ENCODE data around the gene OR4D1.

The OR4D1 gene

DNA sequence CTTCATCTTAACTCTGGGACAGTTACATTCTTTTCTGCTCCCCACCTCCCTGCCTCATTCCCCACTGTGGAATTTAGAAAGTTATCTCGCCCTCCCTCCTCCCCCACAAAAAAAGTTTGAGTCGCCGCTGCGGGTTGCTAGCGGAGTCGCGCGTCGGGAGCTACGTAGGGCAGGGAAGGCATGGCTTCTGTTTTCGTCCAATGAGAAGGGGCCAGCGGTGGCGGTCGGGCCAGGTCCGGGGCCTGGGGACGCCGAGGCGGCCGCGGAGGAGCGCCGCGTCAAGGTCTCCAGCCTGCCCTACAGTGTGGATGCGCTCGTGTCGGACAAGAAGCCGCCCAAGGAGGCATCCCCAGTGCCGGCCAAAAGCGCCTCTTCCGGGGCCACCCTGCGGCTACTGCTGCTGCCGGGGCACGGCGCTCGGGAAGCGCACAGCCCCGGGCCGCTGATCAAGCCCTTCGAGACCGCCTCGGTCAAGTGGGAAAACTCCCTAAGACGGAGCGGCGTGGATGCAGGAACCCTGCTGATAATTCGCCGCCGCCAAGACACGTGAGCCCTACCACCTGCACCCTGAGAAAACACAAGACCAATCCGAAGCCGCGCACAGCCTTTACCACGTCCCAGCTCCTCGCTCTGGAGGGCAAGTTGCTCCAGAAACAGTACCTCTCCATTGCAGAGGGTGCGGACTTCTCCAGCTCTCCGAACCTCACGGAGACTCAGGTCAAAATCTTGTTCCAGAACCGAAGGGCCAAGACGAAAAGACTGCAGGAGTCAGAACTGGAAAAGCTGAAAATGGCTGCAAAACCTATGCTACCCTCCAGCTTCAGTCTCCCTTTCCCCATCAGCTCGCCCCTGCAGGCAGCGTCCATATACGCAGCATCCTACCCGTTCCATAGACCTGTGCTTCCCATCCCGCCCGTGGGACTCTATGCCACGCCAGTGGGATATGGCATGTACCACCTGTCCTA lies 8.9 kb downstream of the OR4D1 start:
- no peak for DNase-seq

DNA sequence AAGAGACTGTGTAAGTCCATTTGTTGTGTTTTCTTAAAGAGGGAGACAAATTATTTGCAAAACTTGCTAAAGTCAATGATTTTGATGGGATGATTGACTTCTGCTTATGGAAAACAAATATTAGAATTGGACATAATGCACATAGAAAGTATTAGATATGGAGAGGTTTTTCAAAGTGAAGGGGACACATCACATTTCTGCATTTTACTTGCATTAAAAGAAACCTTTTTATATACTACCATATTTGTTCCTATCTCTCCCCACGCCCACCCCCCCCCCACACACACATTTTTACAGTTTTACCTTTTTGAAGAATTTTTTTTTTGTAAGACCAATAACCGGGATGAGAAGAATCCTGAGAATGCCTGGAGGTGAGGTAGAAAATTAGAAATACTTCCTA lies 10.0 kb downstream of the OR4D1 start:
- DNase-seq, result no peak

DNA sequence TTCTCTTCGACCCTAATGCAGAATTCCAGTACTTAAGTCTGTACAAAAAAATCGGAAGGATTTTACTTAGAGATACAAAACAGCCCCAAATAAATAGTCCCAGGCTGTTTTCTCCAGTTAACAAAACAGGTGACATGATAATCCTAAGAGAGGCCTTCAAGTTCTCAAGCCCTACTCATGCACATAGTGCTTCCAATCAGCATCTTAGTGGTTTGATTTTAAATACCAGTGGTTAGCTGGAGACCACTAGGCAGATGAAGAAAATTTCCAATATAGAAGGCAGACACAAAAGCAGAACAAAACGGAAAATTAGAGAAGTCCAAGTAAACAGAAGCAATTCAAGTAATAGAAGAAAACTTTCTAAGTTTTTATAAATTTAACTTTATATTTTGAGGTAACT lies 13.4 kb downstream of the OR4D1 start:
- no peak for DNase-seq

DNA sequence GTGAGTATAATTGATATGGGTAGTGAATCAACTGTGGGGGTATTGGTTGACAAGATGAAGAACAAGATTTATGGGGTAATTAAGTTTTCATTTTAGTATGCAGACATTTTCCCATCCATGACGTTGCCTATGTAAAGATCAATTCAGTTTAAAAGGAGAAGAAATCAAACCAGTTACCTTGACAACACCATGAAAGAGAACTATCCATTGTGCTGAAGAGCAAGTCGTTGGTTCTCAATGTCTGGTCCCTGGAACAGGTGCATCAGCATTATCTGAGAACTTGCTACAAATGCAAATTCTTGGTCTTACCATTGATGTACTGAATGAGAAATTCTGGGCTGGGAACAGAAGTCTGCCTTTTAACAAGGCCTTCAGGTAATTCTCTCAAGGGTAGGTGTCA lies 17.8 kb downstream of the OR4D1 start:
- DNase-seq, result no peak

DNA sequence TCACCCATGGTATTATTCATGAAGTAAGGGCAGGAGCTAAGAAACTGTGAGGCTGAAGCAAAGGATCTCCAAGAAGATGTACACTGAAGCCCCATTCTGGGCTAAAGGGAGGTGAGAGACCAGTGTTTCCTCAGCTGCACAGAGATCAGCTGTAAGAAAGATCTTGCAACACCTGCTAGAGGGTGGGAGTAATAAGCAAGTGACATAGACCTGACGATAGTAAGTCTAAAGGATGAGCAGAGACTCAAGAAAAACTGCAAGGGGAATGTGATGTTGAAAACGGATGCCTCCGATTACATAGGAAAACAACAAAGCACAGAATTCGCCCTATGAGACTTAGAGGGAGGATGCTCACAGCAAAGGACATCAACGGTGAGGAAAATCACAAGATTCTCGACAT lies 18.5 kb downstream of the OR4D1 start, which contains the start of gene OR4D2:
Gene OR4D2, plus strand, starts transcription at position 301 of the 400 bp plus-strand sequence. CDS start 2,674 bp downstream, outside the sequence.
- DNase-seq, result no peak

DNA sequence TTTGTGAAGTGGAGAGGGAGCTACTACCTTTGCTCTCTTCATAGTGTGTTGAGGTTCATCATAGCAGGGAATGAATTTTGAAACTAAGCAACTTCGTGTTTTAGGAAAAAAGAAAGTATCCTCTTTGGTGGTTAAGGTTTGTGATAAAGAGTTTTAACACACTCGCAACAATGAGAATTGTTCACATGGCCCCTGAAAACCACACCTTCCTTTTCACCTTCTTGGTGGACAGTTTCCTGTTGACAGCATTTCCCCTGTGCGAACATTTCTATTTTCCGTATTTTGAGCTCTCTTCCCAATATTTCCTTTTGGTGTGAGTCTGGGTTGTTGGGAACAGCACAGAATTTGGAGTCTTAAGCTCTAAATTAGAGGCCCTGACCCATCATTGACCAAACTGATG lies 22.4 kb downstream of the OR4D1 start:
- no peak for DNase-seq

DNA sequence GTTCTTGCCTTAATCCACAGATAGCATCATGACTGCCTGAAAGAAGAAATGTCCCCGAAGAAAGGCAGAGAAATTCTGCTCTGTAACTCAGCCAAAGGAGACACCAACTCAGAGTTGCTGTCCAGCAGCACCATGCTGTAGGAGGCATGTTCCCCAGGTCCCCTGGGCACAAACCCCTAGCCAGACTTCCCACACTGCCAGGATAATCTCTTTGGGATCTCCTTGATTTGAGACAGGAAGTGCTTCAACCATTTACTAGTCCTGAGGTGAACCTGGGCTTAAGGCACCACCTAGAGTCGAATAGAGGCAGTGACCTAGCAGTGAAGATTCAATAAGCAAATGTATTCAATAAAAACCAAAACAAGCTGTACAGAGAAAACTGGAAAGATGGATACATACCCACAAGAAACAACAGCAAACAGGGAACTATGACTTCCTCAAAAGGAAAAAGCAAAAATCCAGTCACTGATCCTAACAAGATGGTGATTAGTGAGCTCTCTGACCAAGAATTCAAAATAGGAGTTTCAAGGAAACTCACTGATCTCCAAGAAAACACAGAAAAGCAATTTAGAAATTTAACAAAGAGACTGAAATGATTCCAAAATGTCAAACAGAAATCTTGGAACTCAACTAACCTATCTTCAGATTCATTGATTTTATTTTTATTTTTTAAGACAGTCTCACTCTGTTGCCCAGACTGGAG lies 24.3 kb downstream of the OR4D1 start:
- DNase-seq, result peak; percentile 28

DNA sequence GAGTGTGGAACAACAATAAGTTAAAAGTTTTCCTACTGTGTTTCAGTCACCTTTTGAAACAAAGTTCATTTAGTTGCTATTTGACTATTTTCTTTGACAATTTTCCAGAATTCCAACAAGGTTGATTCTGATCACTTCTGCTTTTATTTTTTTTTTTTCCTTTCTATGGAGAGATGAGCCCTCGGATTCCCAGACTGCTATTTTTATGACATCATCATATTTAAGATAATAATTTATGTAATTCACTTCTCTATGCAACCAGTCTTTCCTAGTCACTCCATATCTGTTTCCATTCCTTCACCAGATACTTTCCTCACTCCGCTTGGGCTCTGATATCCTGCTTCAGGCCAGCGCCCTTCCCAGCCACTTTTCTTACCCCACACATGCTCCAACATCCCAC lies 26.7 kb downstream of the OR4D1 start:
- DNase-seq, result no peak

DNA sequence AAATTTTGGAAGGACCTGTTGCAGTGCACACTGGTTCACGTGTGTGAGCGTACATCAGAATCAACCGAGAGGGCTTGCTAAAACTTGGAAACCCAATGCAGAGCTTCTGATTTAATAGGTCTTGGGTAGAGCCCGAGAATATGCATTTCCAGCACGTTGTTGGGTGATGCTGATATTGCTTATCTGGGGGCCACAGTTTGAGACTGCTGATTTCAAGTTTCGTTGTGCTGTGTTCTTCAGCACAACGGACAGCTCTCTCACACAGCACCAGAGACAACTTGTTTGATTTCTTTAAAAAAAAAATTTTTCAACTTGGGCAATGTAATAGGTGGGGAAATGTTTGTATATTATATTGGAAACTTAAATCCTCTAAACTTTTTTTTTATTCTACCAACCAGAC lies 28.0 kb downstream of the OR4D1 start:
- DNase-seq, result no peak

DNA sequence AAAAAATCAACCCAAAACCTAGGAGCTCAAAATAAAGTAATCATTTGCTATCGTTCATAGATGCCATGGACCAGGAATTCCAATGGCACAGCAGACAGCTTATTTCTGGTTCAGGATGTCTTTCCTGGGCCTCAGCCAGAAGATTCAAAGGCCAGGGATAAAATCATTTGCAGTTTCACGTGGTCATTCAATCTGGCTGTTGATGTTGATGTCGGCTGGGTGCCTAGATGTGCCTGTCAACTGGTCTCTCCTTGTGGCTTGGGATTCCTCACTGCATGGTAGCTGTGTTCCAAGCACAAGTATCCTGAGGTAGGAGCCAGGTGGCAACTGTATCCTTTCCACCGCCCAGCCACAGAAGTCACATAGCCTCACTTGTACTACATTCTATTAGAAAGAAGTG lies 33.6 kb downstream of the OR4D1 start:
- DNase-seq, result no peak

DNA sequence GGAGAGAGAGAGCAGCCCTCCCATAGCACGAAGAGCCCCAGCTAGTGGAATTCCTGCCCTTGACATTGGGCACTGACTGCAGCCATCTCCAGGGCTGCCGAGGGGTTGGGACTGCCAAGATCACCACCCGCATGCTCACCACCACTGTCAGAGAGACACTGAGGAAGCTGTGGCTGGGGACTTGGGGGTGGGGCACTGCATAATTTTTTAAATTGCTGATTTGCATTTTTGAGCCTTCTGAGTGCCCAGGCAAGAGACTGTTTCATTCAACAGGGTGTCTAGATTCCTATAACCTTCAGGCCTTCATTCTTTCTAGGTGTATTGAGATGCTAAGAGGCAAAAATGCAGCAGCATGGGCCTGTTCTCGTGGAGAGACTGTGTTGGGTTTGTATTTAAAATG lies 35.3 kb downstream of the OR4D1 start:
- DNase-seq, result no peak

DNA sequence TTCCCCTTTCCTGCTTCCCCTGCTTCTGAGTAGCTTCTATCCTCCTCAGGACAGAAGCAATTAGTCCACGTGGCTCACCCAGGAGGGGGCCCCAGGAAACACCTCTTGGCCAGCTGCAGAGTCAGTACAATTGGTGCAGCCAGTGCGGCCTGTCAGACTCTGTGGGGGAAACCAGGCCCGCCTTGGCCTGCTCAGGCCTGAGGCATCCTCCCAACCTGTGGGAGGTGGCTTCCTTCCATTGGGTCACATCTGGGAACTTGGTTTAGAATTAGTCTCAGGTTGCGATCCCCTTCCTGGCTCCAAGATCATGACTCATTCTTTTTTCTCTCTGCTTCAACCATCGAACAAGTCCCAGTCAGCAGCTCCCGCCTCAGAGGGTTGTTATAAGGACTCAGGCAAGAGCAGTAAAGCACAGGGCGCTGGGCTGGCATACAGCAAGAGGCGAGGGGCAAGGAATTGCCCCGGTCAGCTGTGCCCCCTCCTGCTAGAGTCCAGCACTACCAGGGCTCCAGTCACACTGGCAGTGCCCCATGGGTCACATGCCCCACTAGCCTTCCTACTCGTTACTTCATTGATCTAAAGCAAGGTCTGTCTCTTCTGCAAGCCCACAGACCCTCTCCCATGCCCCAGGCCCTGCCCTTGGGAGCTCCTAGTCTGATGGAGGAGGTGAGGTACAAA lies 36.3 kb downstream of the OR4D1 start:
- no peak for DNase-seq

DNA sequence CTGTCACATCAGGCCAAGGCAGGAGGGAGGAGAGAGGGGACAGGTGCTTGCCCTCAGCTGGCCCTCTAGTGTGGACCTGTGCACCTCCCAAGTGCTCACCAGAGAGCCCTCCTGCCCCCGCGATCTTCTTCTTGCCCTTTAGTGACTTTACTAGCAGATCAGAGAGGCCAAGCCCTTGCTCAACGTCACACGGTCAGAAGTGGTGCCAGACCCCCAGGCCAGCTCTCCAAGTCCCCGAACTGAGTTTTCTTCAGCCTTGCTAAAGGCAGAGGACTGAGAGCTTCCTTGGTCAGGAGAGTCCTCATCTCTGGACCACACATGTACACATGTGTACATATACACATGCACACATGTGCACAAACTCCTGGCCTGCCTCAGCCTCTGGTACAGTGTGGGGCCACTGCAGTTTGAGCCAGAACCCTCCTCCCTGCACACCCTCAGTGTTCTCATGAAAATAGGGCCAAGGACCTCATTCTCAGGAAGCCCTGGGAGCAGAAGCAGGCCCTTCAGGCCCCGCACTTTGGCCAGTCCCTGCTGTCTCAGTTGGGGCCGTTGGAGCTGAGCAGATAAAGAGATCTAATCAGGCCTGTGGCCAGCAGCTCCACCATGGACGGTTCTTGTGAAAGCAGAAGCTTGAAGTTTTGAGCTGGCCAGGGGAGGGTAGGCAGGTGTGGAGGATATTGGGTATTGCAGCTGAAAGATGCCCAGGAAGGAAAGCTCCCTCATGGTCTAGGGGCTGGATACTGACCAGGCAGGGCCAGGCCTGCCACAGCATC lies 37.0 kb downstream of the OR4D1 start:
- no peak for DNase-seq

DNA sequence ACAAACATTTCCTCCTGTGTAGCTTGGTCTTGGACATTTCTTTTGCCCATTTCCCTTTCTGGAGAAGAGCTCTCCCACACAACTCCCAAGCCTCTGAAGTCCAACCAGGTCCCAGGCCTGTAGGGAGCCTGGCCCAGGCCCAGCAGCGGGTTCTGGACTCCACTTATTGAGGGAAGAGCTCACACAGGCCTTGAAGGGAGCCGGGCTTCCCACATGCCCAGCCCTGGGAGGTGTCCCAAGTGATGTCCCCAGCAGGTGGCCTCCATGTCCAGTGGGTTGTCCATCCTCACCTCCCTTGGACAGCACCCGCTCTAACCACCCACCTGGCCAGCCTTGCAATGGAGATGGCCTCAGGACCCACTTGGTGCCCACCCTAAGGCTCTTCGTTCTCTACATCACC lies 38.4 kb downstream of the OR4D1 start:
- no peak for DNase-seq

DNA sequence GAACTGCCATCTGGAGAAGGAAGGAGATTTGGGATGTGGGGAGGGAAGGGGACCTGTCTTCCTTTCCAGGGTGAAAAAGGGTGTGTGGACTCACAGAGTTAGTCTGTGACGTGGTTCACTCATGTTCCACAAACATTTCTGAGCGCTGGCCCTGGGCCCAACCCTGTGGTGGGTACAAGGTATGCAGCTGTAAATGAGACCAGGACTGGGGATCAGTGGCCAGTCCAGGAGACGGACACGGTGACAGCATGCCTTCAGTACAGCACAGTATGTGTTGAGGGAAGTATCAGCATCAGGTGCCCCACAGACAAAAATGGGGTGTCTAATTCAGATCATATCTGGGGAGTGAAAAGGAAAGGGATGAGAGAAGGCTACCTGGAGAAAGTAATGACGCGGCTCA lies 38.9 kb downstream of the OR4D1 start:
- no peak for DNase-seq

DNA sequence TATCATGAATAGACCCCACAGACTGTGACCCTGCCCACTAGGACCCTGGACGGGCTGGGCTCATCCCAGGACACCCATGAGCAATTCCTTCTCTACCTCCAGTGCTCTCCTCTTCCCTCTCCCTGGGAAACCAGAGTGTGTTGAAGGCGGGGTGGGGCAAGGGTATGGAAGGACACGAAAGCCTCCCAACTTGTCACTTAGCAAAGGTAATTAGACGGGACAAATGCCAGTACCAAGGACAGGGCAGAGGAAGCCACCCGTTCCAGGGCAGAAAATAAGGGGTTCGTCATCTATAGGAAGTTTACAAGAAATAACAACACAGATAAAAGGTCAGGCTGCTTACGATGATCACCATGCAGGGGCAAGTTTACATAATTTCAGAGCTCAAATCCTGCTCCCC lies 39.5 kb downstream of the OR4D1 start:
- no peak for DNase-seq

DNA sequence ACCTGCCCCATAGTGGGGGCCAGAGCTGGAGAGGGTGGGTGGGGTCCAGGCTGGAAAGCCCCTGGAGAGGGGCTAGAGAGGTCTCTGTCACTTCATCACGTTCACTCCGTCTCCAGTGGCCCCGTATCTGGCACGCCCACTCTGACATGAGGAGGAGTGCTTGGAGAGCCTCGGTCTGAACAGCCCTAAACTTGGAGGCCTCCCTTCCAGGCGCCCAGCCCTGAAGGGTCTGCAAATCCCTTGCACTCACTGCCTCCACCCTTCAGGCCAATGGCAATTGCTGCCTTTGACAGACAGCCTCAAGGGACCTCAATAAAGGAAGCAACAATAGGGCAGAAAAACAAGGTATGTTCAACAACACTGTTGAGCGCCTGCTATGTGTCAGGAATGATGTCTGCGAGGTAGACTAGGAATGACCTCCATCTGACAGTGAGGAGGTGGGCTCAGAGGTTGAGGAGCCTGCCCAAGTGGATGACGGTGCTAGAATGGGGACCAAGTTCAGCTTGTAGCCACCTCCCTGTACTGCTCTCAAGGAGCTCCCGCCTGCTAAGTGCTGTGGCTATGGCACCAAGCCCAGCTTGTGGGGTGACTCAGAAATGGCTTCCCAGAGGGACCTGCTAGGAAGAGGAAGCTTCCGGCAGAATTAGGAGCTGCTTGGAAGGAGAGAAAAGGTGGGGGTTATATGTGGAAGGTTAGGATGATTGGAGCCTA lies 41.4 kb downstream of the OR4D1 start:
- DNase-seq, result no peak

DNA sequence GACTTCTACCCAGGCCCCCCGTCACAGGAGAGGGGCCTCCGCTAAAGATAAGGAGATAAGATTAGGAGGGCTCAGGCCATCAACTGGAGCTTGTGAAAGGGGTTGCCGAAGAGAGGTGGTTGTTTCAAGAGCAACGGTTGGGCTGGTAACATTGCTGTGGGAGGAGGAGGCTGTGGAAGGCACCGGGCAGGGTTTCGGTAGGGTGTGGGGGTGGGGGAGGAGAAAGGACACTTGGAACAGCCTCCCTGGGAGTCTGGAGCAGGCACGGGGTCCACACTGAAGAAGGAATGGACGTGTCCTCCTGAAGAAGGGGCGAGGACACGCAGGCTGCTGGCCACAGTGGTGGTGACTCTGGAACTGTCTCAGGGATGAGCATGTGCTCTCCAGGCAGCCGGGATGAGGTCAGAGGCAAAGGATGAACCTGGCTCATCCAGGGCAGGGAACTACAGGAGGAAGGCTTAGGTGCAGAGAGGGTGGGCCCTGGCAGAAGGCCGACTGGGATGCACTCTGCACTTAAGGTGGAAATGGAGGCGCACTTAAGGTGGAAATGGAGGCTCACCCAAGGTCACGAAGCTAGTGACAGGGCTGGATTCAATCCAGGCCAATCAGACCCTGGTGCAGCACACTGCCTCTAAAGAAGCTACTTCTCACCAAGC lies 43.2 kb downstream of the OR4D1 start:
- no peak for DNase-seq

DNA sequence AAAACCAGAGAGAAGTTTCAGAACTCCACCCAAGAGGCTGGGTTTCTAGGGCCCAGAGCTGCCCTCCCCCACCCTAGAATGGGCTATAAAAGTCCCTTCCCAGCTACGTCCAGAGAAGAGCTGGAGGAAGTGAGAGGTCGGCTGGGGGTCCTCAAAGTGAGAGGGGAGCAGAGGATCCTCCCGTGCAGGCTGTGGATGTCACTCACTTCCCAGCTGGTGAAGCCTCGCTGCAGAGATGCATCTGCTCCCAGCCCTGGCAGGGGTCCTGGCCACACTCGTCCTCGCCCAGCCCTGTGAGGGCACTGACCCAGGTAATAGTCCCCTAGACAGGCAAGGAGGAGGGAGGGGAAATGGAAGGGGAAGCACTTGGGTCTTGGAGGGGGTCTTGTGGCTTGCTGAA lies 44.4 kb downstream of the OR4D1 start, which contains the start of gene EPX:
Gene EPX, plus strand, starts transcription at position 115 of the 400 bp plus-strand sequence. Its CDS starts 121 bp downstream, at position 236.
- no peak for DNase-seq

DNA sequence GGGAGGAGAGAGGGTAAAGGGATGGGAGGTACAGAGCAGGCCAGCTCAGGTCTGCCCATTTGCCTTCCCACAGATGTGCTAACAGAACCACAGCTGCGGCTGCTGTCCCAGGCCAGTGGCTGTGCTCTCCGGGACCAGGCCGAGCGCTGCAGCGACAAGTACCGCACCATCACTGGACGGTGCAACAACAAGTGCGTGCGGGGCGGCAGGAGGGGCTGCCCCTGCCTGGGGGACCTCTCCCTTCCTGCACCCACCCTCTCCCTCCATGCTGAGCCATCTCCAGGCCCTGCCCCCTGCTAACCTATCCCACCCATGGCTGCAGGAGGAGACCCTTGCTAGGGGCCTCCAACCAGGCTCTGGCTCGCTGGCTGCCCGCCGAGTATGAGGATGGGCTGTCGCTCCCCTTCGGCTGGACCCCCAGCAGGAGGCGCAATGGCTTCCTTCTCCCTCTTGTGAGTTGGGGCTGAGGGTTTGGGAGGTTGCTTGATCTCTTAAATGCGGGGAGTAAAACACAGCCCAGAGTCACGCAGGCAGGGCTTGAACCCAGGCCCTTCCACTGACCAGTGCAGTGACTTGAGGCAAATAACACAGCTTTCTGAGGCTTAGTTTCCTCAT lies 45.6 kb downstream of the OR4D1 start:
- no peak for DNase-seq

Data from NCI-H774 (cell line).